ENCODE measurements around the gene CCL17. TPM values are rescaled to one million over a fixed set of nuclear protein-coding genes. Genes with fewer than 3 reads are reported as not detected.
A peak's percentile ranks its signal among the peaks of the same experiment; 100 is the strongest.

Gene CCL17
- total RNA-seq, 3 donors from 2014 or later (not counting 1 experiment from before 2014, with no cell fraction given): not detected

GRCh38 chr16:57423152-57423551 is 18.6 kb downstream of the CCL17 start:
- peaks cover 6% of the 10 kb centered on the region for H3K36me3 ChIP-seq (ENCODE audit: control insufficient read depth, insufficient read depth, low read length)
- H3K27ac ChIP-seq (ENCODE audit: low read length): no peak overlapping the region
- no peak for TF ChIP-seq CTCF (IDR thresholded peaks at IDR 0.05)
- peaks cover 9% of the 10 kb centered on the region for H3K4me1 ChIP-seq (ENCODE audit: control insufficient read depth, insufficient read depth, low read length)
- peaks cover 8 to 9% of the 10 kb centered on the region in 2 donors for H3K4me1 Mint-ChIP-seq
- no peak overlapping the region for H3K4me3 ChIP-seq (ENCODE audit: low read length)
- intact Hi-C loops (cut with micrococcal nuclease): no loop called here
- no peaks in the 10 kb centered on the region for H3K27me3 ChIP-seq (ENCODE audit: control insufficient read depth, insufficient read depth, low read length)
- no peaks in the 10 kb centered on the region for H3K9me3 ChIP-seq (ENCODE audit: control insufficient read depth, insufficient read depth, low read length)
- no peaks in the 10 kb centered on the region for H3K27me3 Mint-ChIP-seq (ENCODE audit: low read depth in 2 of 2)
- no peak overlapping the region for H3K4me3 Mint-ChIP-seq
- no peaks in the 10 kb centered on the region for H3K9me3 Mint-ChIP-seq
- ATAC-seq (no peak), DNase-seq (no peak)
- H3K27ac Mint-ChIP-seq: no peak overlapping the region
- 79% methylated on average over 2 of the region's 2 CpGs for WGBS (ENCODE audit: insufficient coverage)
- peaks cover 8% of the 10 kb centered on the region for H3K36me3 Mint-ChIP-seq

GRCh38 chr16:57424583-57424982 is 20.0 kb downstream of the CCL17 start:
- 92% methylated on average over 3 of the region's 3 CpGs for WGBS (ENCODE audit: insufficient coverage)
- Mint-ChIP-seq H3K9me3 (no peaks in the 10 kb centered on the region), H3K4me3 (no peak overlapping the region), H3K36me3 (peaks cover 8% of the 10 kb centered on the region), H3K27ac (no peak overlapping the region), H3K27me3 (ENCODE audit: low read depth in 2 of 2) (no peaks in the 10 kb centered on the region), H3K4me1 (no peaks in the 10 kb centered on the region)
- H3K4me1 ChIP-seq (ENCODE audit: control insufficient read depth, insufficient read depth, low read length): no peaks in the 10 kb centered on the region
- DNase-seq (no peak), ATAC-seq (no peak)
- H3K9me3 ChIP-seq (ENCODE audit: control insufficient read depth, insufficient read depth, low read length): no peaks in the 10 kb centered on the region
- no peak overlapping the region for H3K27ac ChIP-seq (ENCODE audit: low read length)
- intact Hi-C loops (cut with micrococcal nuclease): loop anchor here (2.0 kb wide), 1 partner anchor 50 kb away; no protein-coding TSS in a partner anchor
- H3K4me3 ChIP-seq (ENCODE audit: low read length): no peak overlapping the region
- peaks cover 15% of the 10 kb centered on the region for H3K36me3 ChIP-seq (ENCODE audit: control insufficient read depth, insufficient read depth, low read length)
- H3K27me3 ChIP-seq (ENCODE audit: control insufficient read depth, insufficient read depth, low read length): no peaks in the 10 kb centered on the region
- TF ChIP-seq CTCF (IDR thresholded peaks at IDR 0.05): no peak

- Histone ChIP-seq H3K27me3 (ENCODE audit: control insufficient read depth, insufficient read depth, low read length) (no peaks in the 10 kb centered on the region), H3K4me3 (ENCODE audit: low read length) (no peak overlapping the region), H3K36me3 (ENCODE audit: control insufficient read depth, insufficient read depth, low read length) (peaks cover 31% of the 10 kb centered on the region), H3K9me3 (ENCODE audit: control insufficient read depth, insufficient read depth, low read length) (no peaks in the 10 kb centered on the region), H3K27ac (ENCODE audit: low read length) (no peak overlapping the region), H3K4me1 (ENCODE audit: control insufficient read depth, insufficient read depth, low read length) (no peaks in the 10 kb centered on the region)
- ATAC-seq (no peak), DNase-seq (no peak)
- H3K27ac Mint-ChIP-seq: no peak overlapping the region
- no peak for TF ChIP-seq CTCF (IDR thresholded peaks at IDR 0.05)
- H3K4me3 Mint-ChIP-seq: no peak overlapping the region
- peaks cover 20% of the 10 kb centered on the region for H3K36me3 Mint-ChIP-seq
- no peaks in the 10 kb centered on the region for H3K9me3 Mint-ChIP-seq
- 92% methylated on average over 7 of the region's 7 CpGs for WGBS (ENCODE audit: insufficient coverage)
- no peaks in the 10 kb centered on the region for H3K4me1 Mint-ChIP-seq
- H3K27me3 Mint-ChIP-seq (ENCODE audit: low read depth in 2 of 2): no peaks in the 10 kb centered on the region
- intact Hi-C loops (cut with micrococcal nuclease): no loop called here
Measured at GRCh38 chr16:57426356-57426755, 21.8 kb downstream of the CCL17 start.

- Histone ChIP-seq H3K4me1 (ENCODE audit: control insufficient read depth, insufficient read depth, low read length) (no peaks in the 10 kb centered on the region), H3K27ac (ENCODE audit: low read length) (no peak overlapping the region), H3K27me3 (ENCODE audit: control insufficient read depth, insufficient read depth, low read length) (no peaks in the 10 kb centered on the region), H3K36me3 (ENCODE audit: control insufficient read depth, insufficient read depth, low read length) (peaks cover 41% of the 10 kb centered on the region), H3K9me3 (ENCODE audit: control insufficient read depth, insufficient read depth, low read length) (no peaks in the 10 kb centered on the region), H3K4me3 (ENCODE audit: low read length) (no peak overlapping the region)
- intact Hi-C loops (cut with micrococcal nuclease): no loop called here
- WGBS (ENCODE audit: insufficient coverage): 100% methylated on average over 7 of the region's 8 CpGs
- Mint-ChIP-seq H3K4me3 (no peak overlapping the region), H3K36me3 (peaks cover 20% of the 10 kb centered on the region), H3K27me3 (ENCODE audit: low read depth in 2 of 2) (no peaks in the 10 kb centered on the region), H3K27ac (peak overlapping the region in 1 of 2 donors; percentile 24), H3K4me1 (no peaks in the 10 kb centered on the region), H3K9me3 (no peaks in the 10 kb centered on the region)
- DNase-seq: no peak
- TF ChIP-seq CTCF (IDR thresholded peaks at IDR 0.05): no peak
- no peak for ATAC-seq
Measured at GRCh38 chr16:57427307-57427706, 22.7 kb downstream of the CCL17 start.
